D721Med (cell line): ENCODE measurements around the gene ENDOU.

ENCODE experiments used
- DNase-seq: peaks from one replicate; pipeline ENCODE4 v3.0.0; 2011; ENCODE audit warnings: low spot score; ENCODE audit not compliant: insufficient read length
- FAIRE-seq: peaks from 2 replicates; lab custom pipeline; 2011; peaks lifted over from hg19 to GRCh38; lab: Jason Lieb, UNC
- TF ChIP-seq, protein P1 (sequence below): IDR thresholded peaks from 2 replicates; pipeline ENCODE4 v1.5.1; 2012; ENCODE audit warnings: mild to moderate bottlenecking, control low read depth; ENCODE audit not compliant: insufficient read depth; ENCODE audit errors: missing control alignments

The ENDOU gene

DNA sequence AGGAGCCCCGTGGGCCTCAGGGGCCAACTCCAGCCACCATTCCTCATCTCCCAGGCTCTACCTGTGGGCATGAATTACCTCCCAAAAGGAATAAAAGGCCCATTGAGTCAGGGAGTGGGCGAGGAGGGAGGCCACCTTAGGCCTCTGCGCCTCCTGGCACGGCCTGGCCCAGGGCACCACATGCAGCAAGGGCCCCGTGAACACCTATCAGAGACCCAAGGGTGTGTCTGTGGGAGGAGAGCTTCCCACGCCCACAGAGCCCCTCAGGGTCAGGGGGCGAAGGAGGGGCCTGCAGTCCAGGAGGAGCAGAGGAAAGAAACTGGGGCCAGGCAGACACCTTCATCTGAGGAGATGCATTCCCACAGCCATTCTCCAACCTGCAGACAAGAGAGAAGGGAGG lies 21.2 kb upstream of the ENDOU start:
- DNase-seq = no peak
- TF ChIP-seq, protein P1, sequence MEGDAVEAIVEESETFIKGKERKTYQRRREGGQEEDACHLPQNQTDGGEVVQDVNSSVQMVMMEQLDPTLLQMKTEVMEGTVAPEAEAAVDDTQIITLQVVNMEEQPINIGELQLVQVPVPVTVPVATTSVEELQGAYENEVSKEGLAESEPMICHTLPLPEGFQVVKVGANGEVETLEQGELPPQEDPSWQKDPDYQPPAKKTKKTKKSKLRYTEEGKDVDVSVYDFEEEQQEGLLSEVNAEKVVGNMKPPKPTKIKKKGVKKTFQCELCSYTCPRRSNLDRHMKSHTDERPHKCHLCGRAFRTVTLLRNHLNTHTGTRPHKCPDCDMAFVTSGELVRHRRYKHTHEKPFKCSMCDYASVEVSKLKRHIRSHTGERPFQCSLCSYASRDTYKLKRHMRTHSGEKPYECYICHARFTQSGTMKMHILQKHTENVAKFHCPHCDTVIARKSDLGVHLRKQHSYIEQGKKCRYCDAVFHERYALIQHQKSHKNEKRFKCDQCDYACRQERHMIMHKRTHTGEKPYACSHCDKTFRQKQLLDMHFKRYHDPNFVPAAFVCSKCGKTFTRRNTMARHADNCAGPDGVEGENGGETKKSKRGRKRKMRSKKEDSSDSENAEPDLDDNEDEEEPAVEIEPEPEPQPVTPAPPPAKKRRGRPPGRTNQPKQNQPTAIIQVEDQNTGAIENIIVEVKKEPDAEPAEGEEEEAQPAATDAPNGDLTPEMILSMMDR = no peak
- FAIRE-seq = no peak

DNA sequence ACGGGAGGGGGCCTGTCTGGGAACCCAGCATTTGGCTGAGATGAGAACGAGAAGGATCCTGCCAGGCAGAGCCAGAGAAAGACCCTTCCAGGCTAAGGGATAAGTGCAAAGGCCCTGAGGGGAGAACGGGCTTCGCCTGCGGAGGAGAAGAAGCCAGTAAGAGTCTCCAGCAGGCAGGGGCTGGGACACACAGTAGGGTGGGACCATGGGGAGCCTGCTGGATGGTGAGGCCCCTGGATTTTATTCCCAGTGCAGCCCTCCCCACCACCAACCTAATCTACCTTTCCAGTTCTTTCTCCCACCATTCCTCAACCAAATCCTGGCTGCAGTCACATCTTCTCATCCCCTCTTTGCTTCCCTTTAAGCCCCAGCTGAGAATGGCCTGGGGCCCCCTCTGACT lies 20.8 kb upstream of the ENDOU start:
- TF ChIP-seq, protein P1 = no peak
- FAIRE-seq (no peak), DNase-seq (no peak)

DNA sequence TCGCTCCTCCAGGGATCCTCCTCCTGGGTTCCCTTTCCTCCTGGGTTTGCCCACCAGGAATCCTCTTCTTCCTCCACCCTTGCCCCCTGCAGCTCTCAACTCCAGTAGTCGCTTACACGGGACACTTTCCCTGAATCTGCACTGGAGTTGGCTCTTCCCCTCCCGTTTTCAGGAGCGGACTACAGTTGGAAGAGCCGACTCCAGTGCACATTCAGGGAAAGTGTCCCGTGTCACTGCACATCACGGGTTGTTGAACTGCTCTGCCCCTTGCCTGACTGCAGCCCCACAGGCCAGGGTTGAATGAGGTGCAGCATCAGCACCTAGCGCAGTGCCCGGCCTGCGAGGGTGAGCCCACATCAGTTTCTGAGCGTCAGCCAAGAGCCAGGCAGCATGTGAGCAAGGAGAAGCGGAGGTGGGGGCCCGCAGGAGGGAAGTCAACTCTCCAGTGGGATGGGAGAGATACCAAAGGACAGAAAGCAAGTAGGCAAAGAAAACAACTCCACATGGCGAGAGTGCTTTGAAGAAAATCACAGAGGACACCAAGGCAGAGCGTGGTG lies 20.3 kb upstream of the ENDOU start:
- no peak for DNase-seq
- no peak for FAIRE-seq

DNA sequence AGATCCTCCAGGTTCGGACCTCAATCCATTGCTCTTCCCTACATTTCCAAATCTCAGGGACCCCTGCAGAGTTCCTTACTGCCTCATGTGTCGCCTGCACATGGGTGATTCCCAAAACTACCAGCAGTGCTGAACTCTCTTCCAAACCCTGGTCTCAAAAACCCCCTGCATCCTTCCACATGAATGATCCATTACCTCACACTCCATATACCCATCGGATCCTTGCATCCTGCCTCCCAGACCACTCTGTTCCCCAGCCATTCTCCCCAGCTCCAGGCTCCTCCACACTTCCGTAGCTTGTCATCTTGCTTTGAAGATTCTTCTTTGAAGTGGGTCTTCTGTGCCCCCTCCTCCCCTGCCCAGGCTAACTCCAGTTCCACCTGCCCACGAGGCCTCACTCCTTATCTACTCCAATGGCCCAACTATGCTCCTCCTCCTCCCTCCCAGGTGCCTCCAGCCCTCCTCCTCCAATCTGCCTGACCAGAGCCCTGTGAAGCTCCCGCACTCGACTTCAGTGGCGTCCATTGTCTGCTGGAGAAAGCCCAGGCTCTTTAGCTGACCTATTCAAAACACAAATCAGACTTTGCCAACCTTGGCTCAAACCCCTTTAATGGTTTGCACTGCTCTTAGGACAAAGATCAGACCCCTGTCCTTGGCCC lies 19.6 kb upstream of the ENDOU start:
- DNase-seq (no peak), FAIRE-seq (no peak)
- TF ChIP-seq, protein P1 = no peak

More for the DNA sequence above, 20.3 kb upstream of the ENDOU start:
- TF ChIP-seq, protein P1 = no peak

DNA sequence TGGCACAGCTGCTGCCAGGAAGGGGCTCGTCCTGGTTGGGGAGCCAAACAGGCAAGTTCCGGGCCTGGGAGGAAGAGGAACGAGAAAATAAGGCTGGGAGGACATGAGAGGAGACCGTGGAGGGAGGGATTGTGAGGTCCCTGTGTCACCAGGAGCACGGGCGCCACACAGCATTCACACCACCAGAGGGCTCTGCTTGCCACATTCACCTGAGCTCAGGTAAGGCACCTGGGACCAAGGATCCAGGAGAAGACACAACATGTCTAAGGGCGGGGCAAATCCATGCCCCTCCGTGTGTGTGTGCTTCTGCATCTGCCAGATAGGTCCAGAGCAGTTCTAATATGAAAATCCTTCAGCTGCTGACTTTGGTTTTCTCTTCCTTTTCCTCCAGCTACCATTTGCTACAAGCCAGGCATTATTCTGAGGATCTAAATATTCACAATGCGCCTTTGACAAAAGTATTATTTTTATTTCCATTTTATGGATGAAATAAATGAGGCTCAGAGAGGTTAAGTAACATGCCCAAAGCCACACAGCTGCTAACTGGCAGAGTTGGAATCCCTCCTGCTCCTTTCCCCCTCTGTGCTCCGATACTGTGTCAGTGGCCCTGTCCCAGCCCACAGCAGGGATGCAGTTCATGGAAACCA lies 18.8 kb upstream of the ENDOU start:
- DNase-seq (no peak), FAIRE-seq (no peak)
- TF ChIP-seq, protein P1 = peak; percentile 38

DNA sequence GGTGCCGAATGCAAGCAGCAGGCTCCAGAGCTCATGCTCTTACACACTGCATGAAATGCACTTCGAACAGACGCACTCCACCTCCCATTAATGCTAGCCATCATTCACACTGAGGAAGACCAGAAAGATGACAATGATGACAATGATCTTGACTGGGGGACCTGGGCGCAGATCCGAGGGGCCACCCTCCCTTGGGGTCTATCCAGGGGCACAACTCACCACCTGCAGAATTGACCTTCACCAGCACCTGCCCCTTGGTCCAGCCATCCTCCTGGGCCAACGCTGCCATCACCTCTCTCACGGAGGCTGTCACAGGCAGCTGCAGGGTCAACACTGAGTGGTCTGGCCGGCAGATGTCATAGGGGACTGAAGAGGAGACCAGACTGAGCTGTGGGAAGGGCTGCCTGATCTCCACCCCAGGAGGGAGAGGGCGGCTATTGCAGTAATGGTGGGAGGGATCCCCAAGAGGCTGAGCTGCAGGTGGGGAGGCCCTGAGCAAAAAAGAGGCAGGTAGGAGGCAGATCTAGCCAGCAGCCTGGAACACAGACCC lies 18.1 kb upstream of the ENDOU start:
- FAIRE-seq = no peak
- TF ChIP-seq, protein P1 = no peak
- DNase-seq = no peak

DNA sequence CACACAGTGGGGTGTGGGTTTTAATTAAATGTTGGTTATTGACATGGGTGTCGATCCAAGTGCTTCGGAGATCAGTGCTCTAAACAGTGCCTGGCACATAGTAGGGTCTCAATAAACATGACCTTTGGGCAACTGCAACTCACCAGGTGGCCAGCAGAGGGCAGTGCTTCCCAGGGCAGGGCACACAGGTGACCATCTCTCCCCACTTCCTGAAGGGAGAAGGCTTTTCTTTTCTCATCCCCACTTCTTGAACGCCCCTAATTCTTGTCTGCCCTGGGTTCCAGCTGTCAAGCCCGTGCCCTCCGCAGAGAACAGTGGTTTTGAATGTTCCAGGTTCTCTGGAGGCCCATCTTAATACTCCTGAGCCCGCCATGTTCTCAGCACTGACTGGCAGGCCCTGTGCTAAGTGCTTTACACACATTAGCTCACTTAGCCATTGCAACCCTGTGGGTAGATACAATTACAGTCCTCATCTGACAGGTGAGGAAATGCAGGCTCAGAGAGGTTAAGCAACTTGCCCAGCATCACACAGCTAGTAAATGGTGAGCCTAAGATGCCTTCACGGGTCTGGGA lies 17.0 kb upstream of the ENDOU start:
- no peak for FAIRE-seq
- TF ChIP-seq, protein P1 = peak; percentile 91
- peak; percentile 60 for DNase-seq
